Umbilical cord (tissue), 2 donors: ENCODE data around the gene PRUNE2. TPM values are rescaled to one million over a fixed set of nuclear protein-coding genes. Genes with fewer than 3 reads are reported as not detected.
A peak's percentile ranks its signal among the peaks of the same experiment; 100 is the strongest.

ENCODE experiments used
- DNase-seq: peaks from one replicate; pipeline ENCODE4 v3.0.0-alpha.2; 2015; ENCODE audit warnings: low spot score
- total RNA-seq: library from RNA; depleted of rRNA; stranded (reverse); fragments of >200 nt; gene quantifications from one replicate; pipeline ENCODE4 v1.2.3, GENCODE V29; 2014; ENCODE audit warnings: low replicate concordance; ENCODE audit not compliant: insufficient read depth

The PRUNE2 gene
- total RNA-seq, 1 donor from 2014 or later = 12.3 TPM

DNA sequence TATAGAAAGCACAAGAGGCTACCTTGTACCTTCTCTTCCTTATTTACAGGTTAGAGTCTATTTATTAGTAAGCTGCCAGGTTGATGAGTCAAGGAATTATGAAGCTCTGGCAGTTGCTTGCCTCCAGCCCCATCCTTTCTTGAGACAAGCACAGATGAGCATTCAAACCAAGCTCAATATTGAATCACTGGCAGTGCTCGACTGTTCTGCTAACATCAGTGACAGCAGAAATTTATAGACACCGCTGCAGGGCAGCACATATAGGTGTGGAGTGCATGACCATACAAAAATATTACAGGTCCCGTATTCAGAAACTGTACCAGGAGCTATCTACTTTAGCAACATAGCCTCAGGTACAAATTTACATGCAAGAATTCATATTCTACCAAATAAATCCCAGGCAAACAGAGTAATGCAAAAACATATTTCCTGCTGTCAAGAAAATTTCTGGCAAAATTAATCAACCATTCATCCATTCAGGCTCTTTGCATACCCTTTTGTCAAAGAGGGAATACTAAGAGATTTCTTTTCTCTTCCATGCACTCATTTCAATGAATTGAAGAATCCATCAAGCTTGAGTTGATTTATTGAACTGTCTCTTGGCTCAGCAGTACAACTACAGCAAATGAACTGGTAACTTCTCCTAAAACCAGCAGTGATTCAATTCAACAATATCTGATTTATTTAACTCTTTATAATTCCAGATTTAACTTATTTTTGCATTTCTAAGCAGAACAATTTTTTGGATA is 168.6 kb downstream of the PRUNE2 start:
- no peak for DNase-seq

- no peak for DNase-seq
Measured at GRCh38 chr9:76734716-76735115, 171.2 kb downstream of the PRUNE2 start.

GRCh38 chr9:76733096-76733495 is 172.8 kb downstream of the PRUNE2 start:
- no peak for DNase-seq

DNA sequence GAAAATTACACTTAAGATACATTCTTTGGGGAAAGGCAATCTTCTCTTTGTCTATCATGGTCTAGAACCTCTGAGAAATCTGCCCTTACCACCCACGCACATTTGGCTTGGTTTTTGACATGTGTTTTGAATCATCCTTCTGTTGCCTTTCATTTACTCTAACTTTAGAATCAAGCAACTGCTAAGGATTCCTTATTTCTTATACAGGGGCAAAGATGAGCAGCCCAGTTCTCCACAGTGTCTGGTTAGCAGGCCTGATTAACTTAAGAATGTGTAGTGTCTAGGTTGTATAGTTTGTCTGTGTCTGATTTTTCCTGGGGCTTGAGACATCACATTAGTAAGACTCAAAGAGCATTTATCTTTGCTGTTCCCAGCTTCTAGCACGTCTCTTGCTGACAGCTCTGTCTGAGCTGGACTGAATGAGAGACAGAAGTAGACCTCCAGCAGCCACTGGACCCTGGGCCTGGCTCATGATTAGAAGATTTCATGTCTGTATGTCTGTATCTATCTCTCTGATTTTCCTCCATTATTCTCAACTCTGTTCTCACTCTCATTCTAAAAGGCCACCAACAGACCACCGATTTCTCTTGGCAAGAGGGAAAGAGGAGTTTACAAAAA is 173.5 kb downstream of the PRUNE2 start:
- DNase-seq = peak; percentile 55

- no peak for DNase-seq
Measured at GRCh38 chr9:76730801-76731200, 175.1 kb downstream of the PRUNE2 start.

DNA sequence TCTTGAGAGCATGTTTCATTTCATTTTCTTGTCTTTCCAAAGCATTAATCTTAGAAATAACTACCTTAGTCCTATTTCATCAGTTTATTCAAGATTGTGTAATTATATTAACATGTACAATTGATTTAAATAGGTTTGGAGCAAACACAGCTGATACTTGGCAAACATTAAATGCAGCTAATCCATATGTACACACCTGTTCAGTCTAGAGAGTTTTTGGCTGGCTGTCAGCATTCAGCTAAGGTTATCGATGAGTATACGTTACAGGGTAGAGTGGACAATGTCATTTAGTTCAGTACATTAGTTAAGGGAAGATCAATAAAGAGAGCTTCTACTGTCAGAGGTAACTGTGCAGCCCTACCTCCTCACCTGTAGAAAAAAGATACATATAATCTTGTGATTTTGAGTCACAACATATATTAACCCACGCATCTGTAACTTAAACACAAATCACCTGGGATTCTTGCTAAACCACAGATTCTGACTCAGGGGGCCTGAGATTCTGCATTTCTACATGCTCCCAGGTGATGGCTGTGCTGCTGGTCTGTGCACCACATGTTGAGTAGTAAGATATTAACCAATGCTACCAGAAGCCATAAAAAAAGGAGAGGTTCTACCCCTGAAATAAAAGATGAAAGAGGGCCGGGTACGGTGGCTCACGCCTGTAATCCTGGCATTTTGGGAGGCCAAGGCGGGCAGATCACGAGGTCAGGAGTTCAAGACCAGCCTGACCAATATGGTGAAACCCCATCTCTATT is 175.8 kb downstream of the PRUNE2 start:
- no peak for DNase-seq

- DNase-seq = no peak
Measured at GRCh38 chr9:76729116-76729515, 176.8 kb downstream of the PRUNE2 start.

DNA sequence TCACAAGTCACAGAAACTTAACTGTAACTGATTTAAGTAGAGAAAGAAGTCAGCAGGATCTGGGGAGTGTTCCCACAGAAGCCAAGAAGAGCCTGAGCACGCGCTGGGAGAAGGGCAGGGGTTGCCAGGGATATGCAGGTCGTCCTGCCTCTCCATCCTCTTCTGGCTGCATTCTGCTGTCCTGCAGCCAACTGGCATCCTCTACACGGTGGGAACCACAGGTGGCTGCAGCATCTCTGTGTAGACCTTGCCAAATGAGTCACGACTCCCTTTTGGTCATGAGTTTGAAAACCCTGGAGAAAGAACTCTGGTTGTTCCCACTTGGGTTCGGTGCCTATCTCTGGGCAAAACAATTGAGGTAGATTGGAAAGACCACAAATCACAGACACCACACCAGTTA is 180.0 kb downstream of the PRUNE2 start:
- no peak for DNase-seq

GRCh38 chr9:76725011-76725546 is 180.8 kb downstream of the PRUNE2 start:
- DNase-seq = no peak

DNA sequence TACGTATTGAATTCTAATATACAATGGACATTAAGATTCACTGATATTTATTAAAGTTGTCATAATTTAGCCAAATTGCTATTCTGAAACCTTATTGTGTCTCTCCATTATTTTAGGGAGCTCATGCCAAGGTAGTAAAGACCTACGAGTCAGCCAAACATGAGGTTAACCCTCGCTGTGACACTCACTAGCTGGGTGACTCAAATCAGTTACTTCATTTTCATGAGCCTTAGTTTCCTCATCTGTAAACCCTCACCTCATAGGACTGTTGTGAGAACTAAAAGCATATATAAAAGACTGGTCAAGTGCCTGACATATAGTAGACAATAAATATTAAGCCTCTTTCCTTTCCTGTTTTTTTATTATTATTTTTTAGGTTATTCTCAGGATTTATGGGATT is 185.7 kb downstream of the PRUNE2 start:
- DNase-seq = no peak

DNA sequence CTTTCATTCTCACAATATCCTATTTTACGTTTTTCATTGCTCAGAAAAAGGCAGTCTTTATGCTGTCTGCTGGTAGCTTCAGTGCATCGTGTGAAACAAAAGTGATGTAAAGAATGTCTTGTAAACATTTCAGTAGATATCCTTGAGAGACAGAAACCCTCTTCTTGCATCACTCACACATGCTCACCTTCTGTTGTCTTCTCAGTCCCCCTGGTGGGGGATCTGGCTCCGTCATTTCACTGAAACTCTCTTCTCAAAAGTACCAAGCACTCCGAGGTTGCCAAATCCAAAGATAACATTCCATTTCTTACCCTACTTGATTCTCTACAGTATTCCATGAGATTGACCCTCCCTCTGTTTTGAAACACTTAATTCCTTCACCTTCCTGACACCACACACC is 187.7 kb downstream of the PRUNE2 start:
- no peak for DNase-seq

- no peak for DNase-seq
Measured at GRCh38 chr9:76717613-76718012, 188.3 kb downstream of the PRUNE2 start.

- no peak for DNase-seq
Measured at GRCh38 chr9:76717176-76717575, 188.7 kb downstream of the PRUNE2 start.

GRCh38 chr9:76716085-76716672 is 189.7 kb downstream of the PRUNE2 start:
- no peak for DNase-seq

DNA sequence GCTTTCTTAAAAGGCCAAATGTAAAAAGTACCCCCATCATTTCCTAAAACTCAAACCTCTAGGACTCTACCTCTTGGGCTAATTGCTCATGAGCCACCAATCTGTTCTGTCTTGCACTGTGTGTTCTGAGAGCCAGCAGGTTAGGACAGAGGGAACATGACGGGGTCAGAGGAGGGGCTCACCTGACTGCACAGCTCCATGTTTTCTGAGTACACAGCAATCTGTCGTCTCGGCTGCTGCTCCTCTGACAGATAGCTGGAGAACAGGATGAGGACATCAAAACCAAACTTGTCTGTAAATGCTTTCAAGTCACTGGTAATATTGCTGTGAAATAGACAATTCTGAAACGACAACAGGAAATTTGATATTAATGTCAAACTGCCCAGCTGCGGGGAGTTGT is 192.5 kb downstream of the PRUNE2 start:
- no peak for DNase-seq

DNA sequence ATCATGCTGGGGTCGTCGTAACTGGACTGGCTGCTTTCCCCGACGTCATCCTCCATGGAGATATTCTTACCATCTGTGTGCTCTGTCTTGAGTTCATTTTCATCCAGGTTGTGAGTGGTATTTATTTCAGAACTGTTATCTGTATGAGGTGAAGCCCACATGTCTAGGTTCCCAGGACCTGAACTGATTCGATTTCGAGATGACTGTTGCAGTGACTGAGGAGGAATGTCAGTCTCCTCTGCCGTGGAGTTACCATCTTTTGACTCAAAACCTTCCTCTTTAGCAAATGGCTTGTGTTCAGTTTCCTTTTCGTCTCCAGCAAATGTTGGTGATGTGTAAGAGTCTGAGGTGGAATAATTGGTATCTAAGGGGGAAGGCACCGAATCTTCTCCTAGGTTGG is 196.9 kb downstream of the PRUNE2 start:
- DNase-seq = no peak

GRCh38 chr9:76707510-76707909 is 198.4 kb downstream of the PRUNE2 start:
- no peak for DNase-seq

DNA sequence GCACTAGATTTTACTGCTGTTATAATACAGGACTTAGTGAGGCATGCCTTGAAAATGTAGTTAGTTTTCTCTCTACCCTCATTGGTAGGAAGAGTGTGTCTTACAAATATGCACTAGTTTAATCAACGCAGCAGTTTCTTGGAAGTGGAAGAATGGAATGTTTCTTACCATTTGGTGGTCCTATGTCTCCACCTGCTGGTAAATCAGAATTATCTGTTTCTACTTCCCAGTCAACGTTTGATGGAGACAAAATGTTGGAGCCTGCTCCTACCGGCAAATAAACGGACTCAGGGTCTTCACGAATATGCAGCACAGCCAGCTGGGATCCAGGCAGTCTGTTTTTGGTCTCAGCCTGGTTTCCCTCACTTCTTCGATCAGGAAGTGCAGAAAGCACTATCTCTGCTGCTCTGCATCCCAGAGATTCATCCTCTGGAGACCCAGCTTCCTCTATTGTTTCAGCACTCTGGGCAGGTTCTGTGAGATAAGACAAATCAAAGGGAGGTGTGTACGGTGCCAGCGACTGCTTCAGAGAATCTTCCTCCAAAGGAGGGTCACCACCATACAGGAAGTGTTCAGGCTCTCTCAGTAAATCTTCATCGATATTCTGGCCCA is 201.2 kb downstream of the PRUNE2 start:
- peak; percentile 85 for DNase-seq

GRCh38 chr9:76703270-76703669 is 202.6 kb downstream of the PRUNE2 start:
- DNase-seq = no peak

DNA sequence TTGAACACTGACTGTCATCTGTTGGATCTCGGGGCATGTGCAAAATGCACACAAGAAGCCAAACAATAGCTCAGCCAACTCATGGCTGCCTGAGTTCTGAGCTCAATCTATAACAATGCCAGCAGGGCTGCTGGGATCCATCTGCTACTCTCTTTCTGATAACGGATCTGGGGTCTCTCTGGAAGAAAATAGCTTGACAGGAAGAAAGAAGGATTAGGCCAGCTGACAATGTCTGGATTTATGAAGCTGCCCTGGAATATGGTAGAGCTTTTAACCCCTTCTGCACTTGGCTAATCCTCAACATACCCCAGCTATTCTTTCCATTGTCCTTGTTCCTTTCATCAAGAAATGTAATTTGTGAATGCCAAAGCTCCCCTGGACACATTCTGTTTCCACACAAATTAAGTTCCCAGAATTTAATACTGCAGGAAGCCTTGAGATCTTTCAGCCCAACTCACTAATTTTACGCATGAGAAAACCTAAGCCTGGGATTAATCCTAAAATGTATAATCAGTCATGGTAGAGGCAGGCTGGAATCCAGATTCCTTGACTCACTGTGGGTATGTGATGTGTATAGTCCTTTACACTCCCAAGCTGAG is 204.4 kb downstream of the PRUNE2 start:
- DNase-seq = peak; percentile 32

GRCh38 chr9:76700916-76701315 is 205.0 kb downstream of the PRUNE2 start:
- DNase-seq = no peak
